ENCODE measurements around the gene CST5. TPM values are rescaled to one million over a fixed set of nuclear protein-coding genes. Genes with fewer than 3 reads are reported as not detected.
"Not testable (repeated sequence)": the region's sequence is repeated elsewhere in the genome, so short reads cannot be mapped to it uniquely, and the experiment has no call there.

Gene CST5
- total RNA-seq, 1 donor from 2014 or later = not detected

DNA sequence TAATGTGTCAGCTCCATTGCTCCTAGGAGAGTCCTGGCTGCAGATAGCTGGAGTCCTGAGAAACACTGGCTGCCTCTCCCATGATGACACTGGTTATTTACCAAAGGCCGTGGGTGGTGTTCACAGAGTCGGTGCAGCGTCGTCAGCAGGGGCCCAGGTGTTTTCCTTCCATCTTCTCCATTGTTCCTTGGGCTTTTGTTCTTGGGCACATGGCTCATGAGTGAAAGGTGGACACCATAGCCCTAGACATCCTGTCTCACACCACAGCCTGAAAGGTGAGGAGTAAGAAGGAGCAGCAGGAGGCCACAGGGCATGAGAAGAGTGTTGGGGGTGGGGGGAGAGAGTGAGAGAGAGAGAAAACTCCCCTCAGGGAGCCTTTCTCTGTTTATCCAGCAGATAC, 9.1 kb downstream of the CST5 start:
- Histone ChIP-seq H3K27ac (no peak overlapping the region), H3K27me3 (no peaks in the 10 kb centered on the region), H3K4me3 (no peak overlapping the region), H3K9me3 (no peaks in the 10 kb centered on the region), H3K4me1 (no peaks in the 10 kb centered on the region), H3K36me3 (no peaks in the 10 kb centered on the region)
- intact Hi-C loops (cut with DNase I) = no loop called here
- TF ChIP-seq, protein P1, sequence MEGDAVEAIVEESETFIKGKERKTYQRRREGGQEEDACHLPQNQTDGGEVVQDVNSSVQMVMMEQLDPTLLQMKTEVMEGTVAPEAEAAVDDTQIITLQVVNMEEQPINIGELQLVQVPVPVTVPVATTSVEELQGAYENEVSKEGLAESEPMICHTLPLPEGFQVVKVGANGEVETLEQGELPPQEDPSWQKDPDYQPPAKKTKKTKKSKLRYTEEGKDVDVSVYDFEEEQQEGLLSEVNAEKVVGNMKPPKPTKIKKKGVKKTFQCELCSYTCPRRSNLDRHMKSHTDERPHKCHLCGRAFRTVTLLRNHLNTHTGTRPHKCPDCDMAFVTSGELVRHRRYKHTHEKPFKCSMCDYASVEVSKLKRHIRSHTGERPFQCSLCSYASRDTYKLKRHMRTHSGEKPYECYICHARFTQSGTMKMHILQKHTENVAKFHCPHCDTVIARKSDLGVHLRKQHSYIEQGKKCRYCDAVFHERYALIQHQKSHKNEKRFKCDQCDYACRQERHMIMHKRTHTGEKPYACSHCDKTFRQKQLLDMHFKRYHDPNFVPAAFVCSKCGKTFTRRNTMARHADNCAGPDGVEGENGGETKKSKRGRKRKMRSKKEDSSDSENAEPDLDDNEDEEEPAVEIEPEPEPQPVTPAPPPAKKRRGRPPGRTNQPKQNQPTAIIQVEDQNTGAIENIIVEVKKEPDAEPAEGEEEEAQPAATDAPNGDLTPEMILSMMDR (IDR thresholded peaks at IDR 0.05) = no peak
- no peak for DNase-seq (ENCODE audit: low spot score in 2 of 2)

DNA sequence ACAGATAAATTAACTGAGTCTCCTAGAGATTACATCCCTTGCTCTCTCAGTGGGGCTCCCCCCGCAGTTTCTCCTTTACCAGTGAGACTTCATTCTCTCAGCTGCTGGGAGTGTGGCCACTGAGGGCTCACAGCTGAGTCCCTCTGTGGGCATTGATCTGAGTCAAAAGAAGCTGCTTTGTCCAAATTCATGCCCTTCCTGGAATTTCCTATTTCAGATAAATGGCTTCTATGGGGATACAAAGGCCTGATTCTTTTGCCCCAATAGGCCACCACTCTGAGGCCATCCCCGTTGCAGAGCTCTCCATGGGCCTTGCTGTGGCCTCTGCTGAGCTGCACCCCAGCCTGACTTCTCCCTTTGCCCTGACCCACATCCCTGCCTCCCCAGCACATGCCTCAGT, 10.0 kb downstream of the CST5 start:
- H3K4me3 ChIP-seq = no peak overlapping the region
- DNase-seq (ENCODE audit: low spot score in 2 of 2) = no peak
- intact Hi-C loops (cut with DNase I) = no loop called here
- H3K9me3 ChIP-seq = no peaks in the 10 kb centered on the region
- H3K4me1 ChIP-seq = no peaks in the 10 kb centered on the region
- H3K36me3 ChIP-seq = no peaks in the 10 kb centered on the region
- no peak overlapping the region for H3K27ac ChIP-seq
- no peaks in the 10 kb centered on the region for H3K27me3 ChIP-seq
- TF ChIP-seq, protein P1 (IDR thresholded peaks at IDR 0.05) = no peak

DNA sequence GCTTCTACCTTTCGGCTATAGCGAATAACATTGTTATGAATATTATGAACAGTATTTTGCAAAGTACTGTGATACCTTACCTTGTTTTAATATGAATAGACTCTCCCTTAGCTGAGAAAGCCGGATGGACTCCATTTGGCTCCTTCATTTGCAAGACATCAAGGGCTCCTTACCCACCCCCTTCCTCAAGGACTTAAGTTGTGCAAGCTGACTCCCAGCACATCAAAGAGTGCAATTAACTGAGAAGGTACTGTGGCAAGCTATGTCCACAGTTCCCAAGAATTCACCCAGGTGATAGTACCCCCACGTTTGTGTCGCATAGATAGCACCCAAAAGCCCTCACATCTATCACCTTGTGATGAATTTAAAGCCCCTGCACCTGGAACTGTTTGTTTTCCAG, 11.2 kb downstream of the CST5 start:
- Histone ChIP-seq H3K9me3 (no peaks in the 10 kb centered on the region), H3K4me3 (no peak overlapping the region), H3K36me3 (no peaks in the 10 kb centered on the region), H3K4me1 (no peaks in the 10 kb centered on the region), H3K27me3 (no peaks in the 10 kb centered on the region), H3K27ac (no peak overlapping the region)
- TF ChIP-seq, protein P1 (IDR thresholded peaks at IDR 0.05) = no peak
- no peak for DNase-seq (ENCODE audit: low spot score in 2 of 2)
- intact Hi-C loops (cut with DNase I) = no loop called here

DNA sequence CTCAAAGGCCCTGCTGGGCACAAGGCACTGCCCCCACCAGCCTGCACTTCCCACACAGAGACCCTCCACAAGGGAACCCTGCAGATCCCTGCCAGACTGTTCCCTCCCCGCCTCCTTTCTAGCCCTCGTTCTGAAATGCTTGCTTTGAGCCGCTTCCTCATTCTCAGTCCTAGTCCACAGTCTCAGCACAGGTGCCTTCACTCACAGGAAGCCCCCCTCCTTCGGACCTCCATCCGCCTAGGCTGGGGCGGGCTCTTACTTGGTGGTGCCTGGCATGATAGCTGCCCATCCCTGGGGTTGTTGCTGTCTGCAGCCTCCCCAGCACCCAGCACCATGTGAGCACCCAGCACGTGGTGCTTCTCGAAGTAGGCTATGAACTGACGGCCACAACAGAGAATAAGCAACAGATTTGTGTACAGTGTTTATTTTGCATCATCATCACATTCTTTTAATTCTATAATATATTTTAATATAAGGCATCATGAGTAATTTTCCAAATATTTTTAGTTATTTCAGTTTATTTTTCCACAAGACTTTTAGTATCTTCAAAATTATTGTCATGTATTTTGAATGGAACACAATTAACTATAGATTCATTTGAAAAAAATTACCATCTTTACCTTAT, 12.3 kb downstream of the CST5 start:
- TF ChIP-seq, protein P1 (IDR thresholded peaks at IDR 0.05) = no peak
- no peak overlapping the region for H3K4me3 ChIP-seq

DNA sequence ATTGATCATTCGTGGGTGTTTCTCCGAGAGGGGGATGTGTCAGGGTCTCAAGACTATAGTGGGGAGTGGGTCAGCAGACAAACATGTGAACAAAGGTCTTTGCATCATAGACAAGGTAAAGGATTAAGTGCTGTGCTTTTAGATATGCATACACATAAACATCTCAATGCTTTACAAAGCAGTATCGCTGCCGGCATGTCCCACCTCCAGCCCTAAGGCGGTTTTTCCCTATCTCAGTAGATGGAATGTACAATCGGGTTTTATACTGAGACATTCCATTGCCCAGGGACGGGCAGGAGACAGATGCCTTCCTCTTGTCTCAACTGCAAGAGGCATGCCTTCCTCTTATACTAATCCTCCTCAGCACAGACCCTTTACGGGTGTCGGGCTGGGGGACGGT, 18.8 kb downstream of the CST5 start:
- not testable (repeated sequence) for H3K27me3 ChIP-seq

More for the DNA sequence above, 12.3 kb downstream of the CST5 start:
- Histone ChIP-seq H3K27ac (no peak overlapping the region), H3K27me3 (no peaks in the 10 kb centered on the region), H3K4me1 (no peaks in the 10 kb centered on the region), H3K9me3 (no peaks in the 10 kb centered on the region), H3K36me3 (no peaks in the 10 kb centered on the region)
- intact Hi-C loops (cut with DNase I) = no loop called here
- no peak for DNase-seq (ENCODE audit: low spot score in 2 of 2)

DNA sequence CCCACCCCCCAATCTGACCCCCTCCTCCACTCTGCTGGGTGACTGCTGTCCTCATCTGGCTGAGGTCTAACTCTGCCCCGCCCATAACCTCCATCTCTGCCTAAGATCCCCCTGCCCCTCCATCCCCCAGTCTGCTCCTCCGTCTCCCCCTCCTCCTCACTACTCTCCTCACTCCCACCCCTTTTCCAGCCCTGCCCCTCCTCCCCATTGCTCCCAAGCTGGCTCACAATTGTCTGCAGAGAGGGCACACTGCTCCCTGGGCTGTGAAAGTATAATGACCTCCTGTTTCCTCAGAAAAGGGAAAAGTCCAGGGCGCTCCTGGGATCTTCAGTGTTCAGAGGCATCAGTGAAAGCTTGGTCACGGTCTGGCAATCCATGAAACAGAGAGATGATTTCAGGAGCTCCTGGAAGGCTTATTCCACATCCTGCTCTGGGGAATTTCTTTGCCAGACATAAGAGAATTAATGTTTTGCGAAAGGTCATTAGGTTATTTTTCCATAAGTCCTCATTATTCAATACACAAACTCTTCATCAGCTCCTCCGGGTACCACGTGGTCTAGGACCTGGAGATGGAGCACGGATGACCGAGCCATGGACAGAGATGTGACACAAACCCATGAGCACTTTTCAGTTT, 21.5 kb downstream of the CST5 start:
- H3K36me3 ChIP-seq = no peaks in the 10 kb centered on the region
- TF ChIP-seq, protein P1 (IDR thresholded peaks at IDR 0.05) = no peak
- H3K27me3 ChIP-seq = no peaks in the 10 kb centered on the region
- H3K4me1 ChIP-seq = no peaks in the 10 kb centered on the region
- intact Hi-C loops (cut with DNase I) = no loop called here
- no peak overlapping the region for H3K27ac ChIP-seq
- no peak for DNase-seq (ENCODE audit: low spot score in 2 of 2)
- H3K4me3 ChIP-seq = no peak overlapping the region
- H3K9me3 ChIP-seq = no peaks in the 10 kb centered on the region

More for the DNA sequence above, 18.8 kb downstream of the CST5 start:
- H3K27ac ChIP-seq; H3K4me1 ChIP-seq; H3K9me3 ChIP-seq; intact Hi-C loops (cut with DNase I); H3K4me3 ChIP-seq; DNase-seq (ENCODE audit: low spot score in 2 of 2); H3K36me3 ChIP-seq: not testable (repeated sequence)
